ENCODE measurements around the gene GALNT2. TPM values are rescaled to one million over a fixed set of nuclear protein-coding genes. Genes with fewer than 3 reads are reported as not detected.

Gene GALNT2
- polyA plus RNA-seq, 4 donors: 10.8 to 43.9 (median 23.3) TPM

- Histone ChIP-seq H3K27ac (ENCODE audit: low read depth in 1 of 3, low read length in 2 of 3) (no peak overlapping the region), H3K27me3 (ENCODE audit: control insufficient read depth in 3 of 3, insufficient read depth in 3 of 3, low read length in 3 of 3) (no peaks in the 10 kb centered on the region), H3K4me1 (ENCODE audit: control insufficient read depth in 3 of 3, insufficient read depth in 2 of 3, low read depth in 1 of 3, low read length in 2 of 3) (peaks cover 0 to 9% (median 2%) of the 10 kb centered on the region in 3 donors), H3K9me3 (ENCODE audit: control insufficient read depth in 2 of 2, insufficient read depth in 1 of 2, low read depth in 1 of 2, low read length in 1 of 2) (no peaks in the 10 kb centered on the region), H3K4me3 (ENCODE audit: low read depth in 1 of 3, low read length in 3 of 3) (no peak overlapping the region), H3K36me3 (ENCODE audit: control insufficient read depth in 3 of 3, insufficient read depth in 2 of 3, low read depth in 1 of 3, low read length in 3 of 3) (peaks cover 0 to 12% (median 0%) of the 10 kb centered on the region in 3 donors)
- 75 to 80% (median 78%) methylated on average over 16 to 17 of the region's 17 CpGs for WGBS, 3 donors
- DNase-seq (no peak), FAIRE-seq (no peak)
These were observed 220.8 kb downstream of the GALNT2 start for GRCh38 chr1:230287674-230288315.

GRCh38 chr1:230288641-230289349, 221.8 kb downstream of the GALNT2 start:
- H3K4me1 ChIP-seq (ENCODE audit: control insufficient read depth in 3 of 3, insufficient read depth in 2 of 3, low read depth in 1 of 3, low read length in 2 of 3): peaks cover 0 to 7% (median 2%) of the 10 kb centered on the region in 3 donors
- H3K4me3 ChIP-seq (ENCODE audit: low read depth in 1 of 3, low read length in 3 of 3): no peak overlapping the region
- DNase-seq (no peak), FAIRE-seq (no peak)
- H3K36me3 ChIP-seq (ENCODE audit: control insufficient read depth in 3 of 3, insufficient read depth in 2 of 3, low read depth in 1 of 3, low read length in 3 of 3): peaks cover 0 to 5% (median 0%) of the 10 kb centered on the region in 3 donors
- H3K27me3 ChIP-seq (ENCODE audit: control insufficient read depth in 3 of 3, insufficient read depth in 3 of 3, low read length in 3 of 3): no peaks in the 10 kb centered on the region
- no peak overlapping the region for H3K27ac ChIP-seq (ENCODE audit: low read depth in 1 of 3, low read length in 2 of 3)
- 86 to 89% (median 86%) methylated on average over 12 to 14 of the region's 14 CpGs for WGBS, 3 donors
- no peaks in the 10 kb centered on the region for H3K9me3 ChIP-seq (ENCODE audit: control insufficient read depth in 2 of 2, insufficient read depth in 1 of 2, low read depth in 1 of 2, low read length in 1 of 2)

GRCh38 chr1:230289350-230289644, 222.3 kb downstream of the GALNT2 start:
- Histone ChIP-seq H3K4me1 (ENCODE audit: control insufficient read depth in 3 of 3, insufficient read depth in 2 of 3, low read depth in 1 of 3, low read length in 2 of 3) (peaks cover 0 to 7% (median 2%) of the 10 kb centered on the region in 3 donors), H3K27me3 (ENCODE audit: control insufficient read depth in 3 of 3, insufficient read depth in 3 of 3, low read length in 3 of 3) (no peaks in the 10 kb centered on the region), H3K27ac (ENCODE audit: low read depth in 1 of 3, low read length in 2 of 3) (no peak overlapping the region), H3K9me3 (ENCODE audit: control insufficient read depth in 2 of 2, insufficient read depth in 1 of 2, low read depth in 1 of 2, low read length in 1 of 2) (no peaks in the 10 kb centered on the region), H3K36me3 (ENCODE audit: control insufficient read depth in 3 of 3, insufficient read depth in 2 of 3, low read depth in 1 of 3, low read length in 3 of 3) (peaks cover 0 to 3% (median 0%) of the 10 kb centered on the region in 3 donors), H3K4me3 (ENCODE audit: low read depth in 1 of 3, low read length in 3 of 3) (no peak overlapping the region)
- 87 to 93% (median 92%) methylated on average over 5 of the region's 5 CpGs for WGBS, 3 donors
- FAIRE-seq (no peak), DNase-seq (no peak)

GRCh38 chr1:230291731-230292620, 224.9 kb downstream of the GALNT2 start:
- DNase-seq (no peak), FAIRE-seq (no peak)
- Histone ChIP-seq H3K36me3 (ENCODE audit: control insufficient read depth in 3 of 3, insufficient read depth in 2 of 3, low read depth in 1 of 3, low read length in 3 of 3) (no peaks in the 10 kb centered on the region), H3K4me3 (ENCODE audit: low read depth in 1 of 3, low read length in 3 of 3) (no peak overlapping the region), H3K4me1 (ENCODE audit: control insufficient read depth in 3 of 3, insufficient read depth in 2 of 3, low read depth in 1 of 3, low read length in 2 of 3) (no peaks in the 10 kb centered on the region), H3K27ac (ENCODE audit: low read depth in 1 of 3, low read length in 2 of 3) (no peak overlapping the region), H3K27me3 (ENCODE audit: control insufficient read depth in 3 of 3, insufficient read depth in 3 of 3, low read length in 3 of 3) (no peaks in the 10 kb centered on the region), H3K9me3 (ENCODE audit: control insufficient read depth in 2 of 2, insufficient read depth in 1 of 2, low read depth in 1 of 2, low read length in 1 of 2) (no peaks in the 10 kb centered on the region)
- WGBS, 3 donors: 65 to 81% (median 76%) methylated on average over 18 to 28 of the region's 28 CpGs

- no peak for DNase-seq
- FAIRE-seq: no peak
- no peak overlapping the region for H3K27ac ChIP-seq (ENCODE audit: low read depth in 1 of 3, low read length in 2 of 3)
- WGBS, 3 donors: 78 to 83% (median 82%) methylated on average over 12 of the region's 12 CpGs
- H3K4me1 ChIP-seq (ENCODE audit: control insufficient read depth in 3 of 3, insufficient read depth in 2 of 3, low read depth in 1 of 3, low read length in 2 of 3): no peaks in the 10 kb centered on the region
- no peaks in the 10 kb centered on the region for H3K27me3 ChIP-seq (ENCODE audit: control insufficient read depth in 3 of 3, insufficient read depth in 3 of 3, low read length in 3 of 3)
- no peaks in the 10 kb centered on the region for H3K9me3 ChIP-seq (ENCODE audit: control insufficient read depth in 2 of 2, insufficient read depth in 1 of 2, low read depth in 1 of 2, low read length in 1 of 2)
- H3K4me3 ChIP-seq (ENCODE audit: low read depth in 1 of 3, low read length in 3 of 3): no peak overlapping the region
- no peaks in the 10 kb centered on the region for H3K36me3 ChIP-seq (ENCODE audit: control insufficient read depth in 3 of 3, insufficient read depth in 2 of 3, low read depth in 1 of 3, low read length in 3 of 3)
These were observed 225.8 kb downstream of the GALNT2 start for GRCh38 chr1:230292689-230293389.

GRCh38 chr1:230293390-230293700, 226.3 kb downstream of the GALNT2 start:
- DNase-seq: no peak
- no peaks in the 10 kb centered on the region for H3K36me3 ChIP-seq (ENCODE audit: control insufficient read depth in 3 of 3, insufficient read depth in 2 of 3, low read depth in 1 of 3, low read length in 3 of 3)
- 75 to 87% (median 78%) methylated on average over 6 to 7 of the region's 7 CpGs for WGBS, 3 donors
- no peaks in the 10 kb centered on the region for H3K27me3 ChIP-seq (ENCODE audit: control insufficient read depth in 3 of 3, insufficient read depth in 3 of 3, low read length in 3 of 3)
- H3K27ac ChIP-seq (ENCODE audit: low read depth in 1 of 3, low read length in 2 of 3): no peak overlapping the region
- no peak for FAIRE-seq
- no peaks in the 10 kb centered on the region for H3K9me3 ChIP-seq (ENCODE audit: control insufficient read depth in 2 of 2, insufficient read depth in 1 of 2, low read depth in 1 of 2, low read length in 1 of 2)
- H3K4me1 ChIP-seq (ENCODE audit: control insufficient read depth in 3 of 3, insufficient read depth in 2 of 3, low read depth in 1 of 3, low read length in 2 of 3): no peaks in the 10 kb centered on the region
- H3K4me3 ChIP-seq (ENCODE audit: low read depth in 1 of 3, low read length in 3 of 3): no peak overlapping the region

GRCh38 chr1:230295367-230295766, 228.3 kb downstream of the GALNT2 start:
- Histone ChIP-seq H3K4me1 (ENCODE audit: control insufficient read depth in 3 of 3, insufficient read depth in 2 of 3, low read depth in 1 of 3, low read length in 2 of 3) (peaks cover 0 to 14% (median 5%) of the 10 kb centered on the region in 3 donors), H3K4me3 (ENCODE audit: low read depth in 1 of 3, low read length in 3 of 3) (no peak overlapping the region), H3K27ac (ENCODE audit: low read depth in 1 of 3, low read length in 2 of 3) (no peak overlapping the region), H3K9me3 (ENCODE audit: control insufficient read depth in 2 of 2, insufficient read depth in 1 of 2, low read depth in 1 of 2, low read length in 1 of 2) (no peaks in the 10 kb centered on the region), H3K36me3 (ENCODE audit: control insufficient read depth in 3 of 3, insufficient read depth in 2 of 3, low read depth in 1 of 3, low read length in 3 of 3) (no peaks in the 10 kb centered on the region), H3K27me3 (ENCODE audit: control insufficient read depth in 3 of 3, insufficient read depth in 3 of 3, low read length in 3 of 3) (no peaks in the 10 kb centered on the region)
- 84 to 91% (median 85%) methylated on average over 3 of the region's 3 CpGs for WGBS, 3 donors
- FAIRE-seq: no peak
- DNase-seq: no peak

Data from small intestine (tissue), 7 donors.